GF-D8 (cell line): ENCODE data around the gene SH3RF3.

Experiments used
- DNase-seq: peaks from one replicate; lab custom pipeline; 2025; lab: John Stamatoyannopoulos, UW

SH3RF3 gene

DNA sequence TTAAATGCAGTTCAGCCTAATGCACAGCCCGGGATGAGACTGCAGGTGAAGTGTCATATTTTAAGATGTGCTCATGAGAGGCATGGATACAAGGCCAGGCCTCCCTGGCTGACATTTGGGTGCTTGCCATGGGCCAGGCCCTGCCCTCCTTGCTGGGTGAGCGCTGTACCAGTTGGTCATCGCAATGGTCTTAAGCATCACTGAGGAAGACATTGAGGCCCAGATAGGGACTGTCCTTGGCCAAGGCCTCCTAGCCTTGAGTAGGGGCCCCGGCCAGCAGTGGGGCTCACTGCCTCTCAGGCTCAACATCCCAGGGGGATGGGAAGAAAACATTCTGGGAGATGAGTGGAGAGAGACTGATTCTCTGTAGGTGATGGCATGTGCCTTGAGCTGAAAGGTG, 184.3 kb downstream of the SH3RF3 start:
- no peak for DNase-seq

- no peak for DNase-seq
These were observed 187.1 kb downstream of the SH3RF3 start for GRCh38 chr2:109316091-109316490.

GRCh38 chr2:109317471-109318095, 188.6 kb downstream of the SH3RF3 start:
- DNase-seq, result no peak

DNA sequence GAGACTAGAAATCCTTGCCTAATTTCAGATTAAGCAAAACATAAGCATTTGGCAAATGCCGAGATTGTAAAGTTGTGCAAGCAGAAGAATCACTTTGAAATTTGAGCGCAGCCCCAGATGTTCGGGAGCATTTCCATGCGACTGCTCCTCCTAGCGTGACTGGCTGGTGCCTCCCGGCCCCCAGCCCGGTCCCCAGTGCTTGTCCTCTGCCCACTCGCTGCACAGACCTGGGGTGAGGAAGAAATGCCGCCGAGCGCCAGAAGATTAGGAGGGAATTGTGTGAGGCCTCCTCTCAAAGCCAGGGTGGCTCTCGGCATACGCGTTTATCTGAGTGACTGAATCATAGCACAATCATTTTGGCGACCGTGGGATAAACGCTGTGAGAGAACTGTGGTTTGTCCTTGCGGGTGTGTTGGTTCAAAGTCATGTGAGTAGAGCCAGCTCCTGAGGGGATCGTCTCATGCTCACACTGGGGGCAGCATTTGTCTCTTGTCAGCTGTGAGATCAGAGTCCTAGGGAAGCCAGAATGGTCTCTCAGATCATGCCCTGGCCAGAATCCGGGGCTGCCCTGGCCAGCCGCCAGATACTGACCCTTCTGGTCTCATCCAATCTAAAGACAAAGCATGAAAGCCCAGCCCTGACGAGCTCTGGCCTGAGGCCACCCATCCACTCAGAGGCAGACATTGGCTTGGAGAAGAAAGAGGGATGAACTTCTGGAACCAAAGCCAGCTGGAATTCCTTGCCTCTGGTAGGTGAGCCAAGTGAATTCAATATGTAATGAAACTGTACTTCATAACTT, 189.3 kb downstream of the SH3RF3 start:
- DNase-seq, result no peak

- DNase-seq, result no peak
These were observed 189.9 kb downstream of the SH3RF3 start for GRCh38 chr2:109318949-109319342.

GRCh38 chr2:109320195-109320922, 191.4 kb downstream of the SH3RF3 start:
- DNase-seq, result no peak

DNA sequence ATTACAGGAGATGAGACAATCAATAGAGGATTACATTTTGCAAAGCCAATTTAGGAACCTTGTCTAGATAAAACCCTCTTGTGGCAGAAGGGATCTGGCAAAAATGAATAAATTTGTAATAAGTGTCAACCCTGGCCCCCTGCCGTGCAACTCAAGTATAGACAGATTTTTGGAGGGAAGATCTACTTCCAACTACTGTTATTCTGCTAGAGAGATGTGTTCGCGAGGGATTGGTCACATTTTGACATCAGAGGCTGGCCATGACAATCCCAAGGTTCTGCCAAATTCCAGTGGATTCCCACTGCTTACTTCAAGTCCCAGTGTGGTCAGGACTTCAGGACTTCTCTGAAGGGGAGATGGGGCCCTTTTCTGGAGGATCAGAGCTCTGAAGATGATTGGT, 192.6 kb downstream of the SH3RF3 start:
- DNase-seq, result no peak

GRCh38 chr2:109322111-109322510, 193.1 kb downstream of the SH3RF3 start:
- DNase-seq, result no peak

GRCh38 chr2:109322641-109323040, 193.6 kb downstream of the SH3RF3 start:
- DNase-seq, result no peak

DNA sequence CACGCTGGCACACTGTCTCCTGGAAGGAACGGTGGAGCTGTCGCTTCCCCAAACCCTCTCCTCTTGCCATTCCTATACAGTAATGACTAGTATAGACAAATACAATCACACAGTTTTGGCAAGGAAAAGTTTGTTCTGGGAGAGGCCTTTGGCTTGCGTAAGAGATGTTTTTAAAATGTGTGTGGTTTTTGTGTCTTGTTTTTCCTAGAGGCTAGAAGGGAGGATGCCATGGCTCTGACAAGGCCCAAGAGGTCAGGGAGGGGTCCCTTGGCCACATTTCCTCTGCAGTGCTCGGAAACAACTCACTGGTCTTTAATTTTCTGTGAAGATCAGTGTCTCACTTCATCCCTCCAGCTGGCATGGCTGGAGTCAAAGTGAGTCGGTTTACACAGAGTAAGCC, 195.9 kb downstream of the SH3RF3 start:
- no peak for DNase-seq

GRCh38 chr2:109325570-109325969, 196.6 kb downstream of the SH3RF3 start:
- DNase-seq, result no peak

DNA sequence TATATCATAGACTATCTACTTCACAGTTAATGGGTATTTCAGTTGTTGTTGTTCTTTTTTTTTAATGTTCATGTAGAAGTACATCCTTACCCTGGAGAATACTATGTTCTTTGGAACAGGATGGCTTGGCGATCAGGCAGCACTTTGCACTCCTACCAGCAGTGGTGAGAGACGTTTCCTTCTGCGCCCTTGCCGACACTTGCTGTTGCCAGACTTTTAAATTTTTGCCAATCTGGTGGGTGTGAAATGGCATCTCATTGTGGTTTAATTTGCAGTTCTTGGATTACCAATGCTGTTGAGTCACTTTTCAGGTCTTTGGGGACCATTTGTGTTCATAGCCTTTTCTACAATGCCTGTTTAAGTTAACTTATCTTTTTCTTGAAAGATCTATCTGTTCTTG, 197.3 kb downstream of the SH3RF3 start:
- no peak for DNase-seq

DNA sequence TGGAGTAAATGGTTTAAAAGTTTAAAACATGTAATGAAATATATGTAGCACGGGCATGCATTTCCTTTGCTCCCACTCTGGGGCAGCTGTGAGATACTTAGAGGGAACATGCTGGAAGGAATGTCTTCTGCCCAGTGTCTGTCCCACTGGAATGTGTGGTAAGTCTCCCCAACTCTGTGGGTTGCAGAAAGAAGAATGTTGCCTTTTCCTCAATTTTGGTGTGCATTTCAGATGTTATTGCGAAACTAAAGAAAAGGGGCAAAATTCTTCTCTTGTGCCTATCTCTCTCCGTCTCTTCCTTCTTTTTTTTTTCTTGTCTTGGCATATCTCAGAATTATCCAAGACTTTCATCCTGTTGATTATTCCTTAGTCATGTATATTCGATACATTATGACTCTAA, 201.1 kb downstream of the SH3RF3 start:
- DNase-seq, result no peak

DNA sequence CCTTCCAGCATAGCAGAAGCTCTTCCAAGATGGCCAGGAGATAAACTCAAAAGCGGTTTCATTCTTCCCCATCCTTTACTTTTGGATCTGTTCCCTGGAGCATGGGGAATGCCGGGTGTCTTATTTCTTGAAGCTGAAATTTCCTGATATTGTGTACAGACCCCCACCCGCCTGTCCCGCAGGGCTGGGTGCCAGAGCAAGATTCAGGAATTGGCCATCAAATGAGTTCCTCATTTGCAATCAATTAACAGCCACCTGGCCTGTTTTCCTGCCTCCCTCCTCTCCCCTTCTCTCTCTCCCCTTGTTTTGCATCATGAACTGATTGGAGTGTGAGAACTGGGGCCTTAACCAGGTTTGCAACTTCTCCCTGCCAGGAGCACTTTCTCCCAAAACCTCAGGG, 202.1 kb downstream of the SH3RF3 start:
- no peak for DNase-seq

GRCh38 chr2:109331896-109332848, 203.2 kb downstream of the SH3RF3 start:
- DNase-seq, result no peak

- no peak for DNase-seq
These were observed 203.9 kb downstream of the SH3RF3 start for GRCh38 chr2:109332880-109333279.

GRCh38 chr2:109333414-109334210, 204.6 kb downstream of the SH3RF3 start:
- DNase-seq, result no peak

DNA sequence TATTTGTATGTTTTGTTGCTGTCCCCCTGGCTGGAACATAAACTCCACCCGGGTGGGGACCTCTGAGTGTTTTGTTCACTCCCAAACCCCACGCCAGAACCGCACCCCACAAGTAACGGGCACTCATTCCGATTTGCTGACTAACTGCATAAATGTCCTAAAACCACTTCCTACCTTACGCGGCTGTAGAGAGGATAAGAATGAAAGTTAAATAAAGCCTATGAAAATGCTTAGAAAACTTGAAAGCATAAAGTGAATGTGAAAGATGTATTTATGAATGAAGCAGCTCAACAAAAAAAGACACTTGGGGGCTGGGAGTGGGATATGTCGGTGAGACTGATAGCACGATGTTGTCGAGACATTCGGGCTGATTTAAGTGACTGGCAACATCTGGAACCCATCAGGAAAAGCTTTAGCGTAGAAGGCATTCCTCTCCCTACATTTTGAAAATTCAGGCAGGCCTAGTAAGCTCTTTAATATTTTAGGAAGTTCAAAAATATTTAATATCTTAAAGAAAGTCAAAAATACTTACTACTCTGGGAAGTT, 206.7 kb downstream of the SH3RF3 start:
- no peak for DNase-seq

DNA sequence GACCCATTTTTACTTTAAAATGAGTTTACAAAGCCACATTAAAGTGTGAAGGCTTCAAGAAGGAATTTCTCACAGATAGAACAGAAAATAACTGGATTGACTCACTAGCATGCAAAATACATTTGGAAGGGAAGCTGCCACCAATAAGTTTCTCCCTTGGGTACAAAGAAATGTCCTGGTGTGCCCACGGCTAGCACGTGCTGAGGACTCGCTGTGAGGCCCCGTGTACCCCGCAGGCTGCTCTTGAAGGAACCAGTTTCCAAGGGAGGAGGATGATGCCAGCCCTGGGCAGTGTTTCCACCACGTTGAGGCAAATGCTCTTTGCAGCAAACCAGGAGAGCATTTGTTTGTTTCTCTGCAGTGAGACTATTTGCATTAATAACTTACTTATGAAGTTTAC, 207.3 kb downstream of the SH3RF3 start:
- DNase-seq, result no peak

- DNase-seq, result no peak
These were observed 208.2 kb downstream of the SH3RF3 start for GRCh38 chr2:109337221-109337620.

DNA sequence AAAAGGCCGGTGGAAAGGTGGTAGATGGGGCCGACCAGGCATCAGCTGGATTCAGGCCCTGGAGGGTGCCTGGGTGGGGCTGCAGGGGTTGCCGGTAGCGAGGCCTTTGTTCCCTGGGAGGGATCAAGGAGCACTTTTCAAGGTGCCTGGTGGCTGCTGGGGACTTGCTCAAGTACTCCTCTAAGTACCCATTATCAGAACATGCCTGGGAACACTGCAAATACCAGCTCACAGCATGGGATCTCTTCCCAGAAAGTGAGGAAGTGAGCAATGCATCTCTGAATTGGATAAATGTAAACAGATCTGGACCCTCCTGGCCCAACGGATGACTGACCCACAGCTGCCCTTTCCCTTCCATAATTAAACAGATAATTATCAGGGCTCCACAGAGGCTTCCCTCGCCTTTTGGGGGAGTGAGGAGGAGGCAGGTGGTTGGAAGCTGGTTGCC, 210.5 kb downstream of the SH3RF3 start:
- no peak for DNase-seq
